Osteocyte (in vitro differentiated cells): Measurements from ENCODE around the gene THOC3. TPM values are rescaled to one million over a fixed set of nuclear protein-coding genes. Genes with fewer than 3 reads are reported as not detected.

ENCODE experiments used
- total RNA-seq: library from RNA; stranded (reverse); gene quantifications from 2 replicates; pipeline ENCODE4 v1.2.1, GENCODE V29; 2021

THOC3 gene
- total RNA-seq, 1 donor from 2014 or later, result 34.6 TPM

Other genes starting within 250 kb of the THOC3 start
- gene CPLX2, start 96.7 kb downstream of the THOC3 start, total RNA-seq, result not detected in 2 replicates